OCI-M2 (cell line): Measurements from ENCODE around the gene OTUB2.

Experiments used
- DNase-seq: peaks from one replicate; lab custom pipeline; 2025; ENCODE audit not compliant: unreplicated experiment; lab: John Stamatoyannopoulos, UW

OTUB2 gene

DNA sequence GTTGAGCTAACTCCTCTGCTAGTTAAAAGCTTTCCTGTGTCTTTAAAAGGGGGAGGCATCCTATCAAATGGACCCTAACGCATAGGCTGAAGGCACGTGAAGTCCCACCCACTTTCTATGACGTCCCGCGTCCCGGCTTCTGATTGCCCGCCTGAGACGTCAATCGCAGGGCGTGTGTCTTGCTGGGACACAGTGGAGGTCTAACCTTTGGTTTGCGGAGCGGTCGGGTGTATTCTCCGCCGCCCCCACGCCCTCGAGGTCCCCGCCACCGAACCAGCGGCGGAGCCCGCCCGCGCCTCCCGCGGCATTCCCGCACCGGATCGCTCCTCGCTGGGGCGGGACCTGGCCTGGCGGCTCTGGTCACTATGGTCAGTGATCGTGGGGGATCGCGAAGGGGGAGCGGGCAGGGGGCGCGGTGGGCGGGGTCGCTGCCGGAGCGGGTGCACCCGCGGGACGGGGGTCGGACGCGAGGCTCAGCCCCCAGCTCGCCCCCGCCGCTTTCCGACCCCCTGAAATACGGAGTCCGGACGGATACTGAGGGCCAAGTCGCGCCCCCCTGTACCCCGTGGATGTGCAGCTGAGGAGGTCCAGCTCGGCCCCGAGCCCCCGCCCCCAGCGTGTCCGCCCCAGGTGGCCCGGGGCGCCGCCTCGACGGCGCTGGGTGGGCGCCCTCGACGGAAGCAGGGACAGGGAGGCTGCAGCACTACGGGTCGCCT lies at the start of gene OTUB2:
TSS of gene OTUB2 (plus strand) at position 168 of the 716 bp plus-strand sequence. CDS start at position 366, 198 bp downstream.
- peak; percentile 90 for DNase-seq

- DNase-seq, result no peak
Measured at GRCh38 chr14:93976477-93977057, 49.6 kb upstream of the OTUB2 start, which contains the start of gene ASB2. ASB2 (minus strand) TSS chr14:93976570; CDS start chr14:93964539, 12,031 bp downstream.

GRCh38 chr14:93977171-93977570 lies 49.0 kb upstream of the OTUB2 start:
- DNase-seq, result no peak

DNA sequence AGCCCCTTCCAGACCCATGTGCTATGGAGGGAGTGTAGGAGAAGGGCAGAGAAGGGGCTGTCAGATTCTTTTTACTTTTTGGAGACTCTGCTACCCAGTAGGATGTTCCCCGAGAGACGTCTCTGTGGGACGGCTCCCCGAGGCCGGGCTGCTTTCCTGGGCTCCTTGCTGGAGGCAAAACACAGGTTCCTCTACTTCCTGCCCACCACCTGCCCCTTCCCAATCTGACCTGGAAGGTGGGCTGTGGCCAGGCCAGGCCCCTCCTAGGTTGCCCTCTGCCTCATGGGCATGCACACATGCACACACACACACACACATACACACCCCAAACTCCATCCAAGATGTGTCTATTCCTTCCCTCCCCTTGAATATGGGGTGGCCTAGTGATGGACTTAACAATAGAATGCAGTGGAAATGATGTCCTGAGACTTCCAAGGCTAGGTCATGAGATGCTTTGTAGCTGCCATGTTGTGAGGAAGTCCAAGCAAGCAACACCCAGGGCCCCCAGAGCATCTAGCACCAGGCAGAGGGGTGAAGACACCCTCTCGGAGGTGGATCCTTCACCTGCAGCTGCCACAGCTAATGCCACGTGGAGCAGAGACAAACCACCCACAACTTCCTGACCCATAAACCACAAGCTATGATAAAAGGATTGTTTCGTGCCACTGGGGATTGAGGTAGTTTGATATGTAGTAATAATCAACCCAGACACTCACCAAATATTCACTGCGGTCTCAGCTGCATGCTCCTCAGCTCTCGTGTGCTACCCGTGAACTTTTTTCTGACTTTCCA lies 48.2 kb upstream of the OTUB2 start:
- no peak for DNase-seq

- DNase-seq, result no peak
Measured at GRCh38 chr14:93978735-93979134, 47.4 kb upstream of the OTUB2 start.

DNA sequence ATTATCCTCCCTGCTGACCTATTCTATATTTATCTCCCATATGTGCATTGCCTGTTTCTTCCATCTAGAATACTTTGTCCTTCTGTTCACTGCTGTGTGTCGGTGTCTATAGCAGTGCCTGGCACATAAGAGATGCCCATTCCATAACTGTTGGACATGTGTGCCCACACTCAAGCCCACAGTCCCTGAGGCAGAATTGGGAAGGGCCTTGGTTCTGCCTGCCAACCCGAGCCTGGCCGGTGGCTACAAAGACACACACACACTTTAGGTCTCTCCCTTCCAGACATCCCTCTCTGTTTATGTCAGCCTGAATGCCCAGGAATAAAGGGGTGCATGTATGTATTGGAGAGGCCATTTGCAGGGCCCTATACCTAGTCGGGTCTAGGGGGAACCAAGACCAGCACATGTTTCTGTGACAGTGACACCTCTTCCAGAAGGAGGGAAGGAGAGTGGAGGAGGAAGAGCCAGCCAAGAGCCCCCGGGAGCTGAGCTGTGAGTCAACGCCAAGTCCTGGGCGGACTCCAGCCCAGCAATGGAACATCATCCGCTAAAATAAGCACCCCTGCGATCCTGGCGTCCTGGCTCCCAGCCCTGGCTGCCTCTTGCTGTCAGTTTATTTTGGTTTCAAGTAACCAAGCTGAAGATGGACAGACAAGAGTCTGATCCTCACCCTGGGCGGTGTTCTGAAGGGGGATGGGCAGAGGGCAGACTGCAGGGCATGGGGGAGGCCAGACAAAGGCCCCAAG lies 45.5 kb upstream of the OTUB2 start:
- no peak for DNase-seq

DNA sequence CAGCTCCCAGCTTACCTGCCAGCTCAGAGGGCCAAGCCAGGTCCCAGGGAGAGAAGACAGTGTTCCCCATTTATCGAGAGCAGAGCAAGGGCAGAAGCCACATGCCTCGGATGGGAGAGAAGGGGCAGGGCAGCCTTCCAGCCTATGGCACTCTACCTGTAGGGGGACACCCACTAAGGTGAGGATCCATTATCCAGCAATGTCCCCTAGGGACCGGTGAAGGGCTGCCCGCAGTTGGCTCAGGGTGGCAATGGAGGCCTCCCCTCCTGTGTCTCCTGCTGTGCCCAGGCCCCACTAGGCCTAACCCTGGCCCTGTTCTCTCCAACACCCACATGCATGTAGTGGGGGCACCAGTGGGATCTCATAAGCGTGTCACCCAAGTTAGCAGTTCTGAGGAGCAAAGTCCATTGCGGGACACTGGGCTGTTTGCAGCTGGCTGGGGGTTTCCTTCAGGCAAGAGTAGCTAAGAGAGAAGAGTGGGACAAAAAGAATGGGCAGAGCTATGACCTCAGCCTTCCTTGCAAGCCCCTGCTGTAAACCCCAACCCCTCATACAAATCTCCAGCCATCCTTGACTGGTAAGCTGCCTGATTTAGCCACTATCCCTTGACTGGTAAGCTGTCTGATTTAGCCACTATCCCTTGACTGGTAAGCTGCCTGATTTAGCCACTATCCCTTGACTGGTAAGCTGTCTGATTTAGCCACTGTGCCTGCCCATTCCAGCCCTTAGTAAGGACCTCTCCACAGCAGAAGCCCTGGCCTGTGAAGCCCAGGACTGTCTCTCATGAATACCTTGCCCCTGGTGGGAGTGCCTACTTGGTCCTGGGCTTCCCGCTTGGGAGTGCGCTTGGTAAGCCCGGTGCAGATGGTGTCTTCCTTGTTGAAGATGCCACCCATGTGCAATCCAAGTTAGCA lies 44.6 kb upstream of the OTUB2 start:
- DNase-seq, result no peak

- no peak for DNase-seq
Measured at GRCh38 chr14:93982230-93983007, 43.7 kb upstream of the OTUB2 start.

GRCh38 chr14:93984070-93984469 lies 42.1 kb upstream of the OTUB2 start:
- no peak for DNase-seq

- DNase-seq, result no peak
Measured at GRCh38 chr14:93984987-93985410, 41.1 kb upstream of the OTUB2 start.

GRCh38 chr14:93986955-93987354 lies 39.2 kb upstream of the OTUB2 start:
- no peak for DNase-seq

GRCh38 chr14:93987376-93987775 lies 38.8 kb upstream of the OTUB2 start:
- no peak for DNase-seq

- DNase-seq, result no peak
Measured at GRCh38 chr14:93987815-93988476, 38.2 kb upstream of the OTUB2 start.

- DNase-seq, result no peak
Measured at GRCh38 chr14:93989939-93990338, 36.2 kb upstream of the OTUB2 start.

DNA sequence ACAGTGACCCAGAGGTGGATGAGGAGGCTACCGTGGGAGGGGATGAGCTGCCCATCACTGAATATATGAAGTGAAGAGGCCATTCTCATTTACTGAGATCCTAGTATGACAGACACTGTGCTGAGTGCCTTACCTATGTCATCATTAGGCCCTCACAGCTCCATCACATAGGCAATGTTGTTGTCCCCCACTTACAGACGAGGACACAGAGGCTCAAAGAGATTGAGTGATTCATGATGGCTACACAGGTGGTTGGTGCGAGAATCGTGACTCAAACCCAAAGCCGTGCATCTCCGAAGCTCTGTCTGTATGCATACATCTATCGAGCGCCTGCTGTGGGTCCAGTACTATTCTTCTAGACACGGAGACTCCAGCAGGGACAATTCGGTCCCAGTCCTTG lies 34.9 kb upstream of the OTUB2 start:
- DNase-seq, result no peak

GRCh38 chr14:93991649-93992048 lies 34.5 kb upstream of the OTUB2 start:
- no peak for DNase-seq

- no peak for DNase-seq
Measured at GRCh38 chr14:93993382-93993781, 32.8 kb upstream of the OTUB2 start.

- DNase-seq, result no peak
Measured at GRCh38 chr14:93994919-93995682, 31.0 kb upstream of the OTUB2 start.
